Keratinocyte (primary cell): Measurements from ENCODE around the gene NUP107. TPM values are rescaled to one million over a fixed set of nuclear protein-coding genes. Genes with fewer than 3 reads are reported as not detected.

Experiments used
- DNase-seq: peaks from one replicate; pipeline ENCODE4 v3.0.0-alpha.2; 2011; ENCODE audit warnings: low read depth, missing footprints, low spot score
- FAIRE-seq: peaks from 2 replicates; lab custom pipeline; 2011; peaks lifted over from hg19 to GRCh38; lab: Jason Lieb, UNC
- H2AFZ ChIP-seq: 2 replicates; pipeline ENCODE4 v1.6.0; 2012; ENCODE audit warnings: low read length, control low read depth, inconsistent platforms; ENCODE audit not compliant: control insufficient read depth
- H3K27ac ChIP-seq: 2 replicates; pipeline ENCODE4 v1.5.1; 2011; ENCODE audit warnings: low read length; ENCODE audit not compliant: control insufficient read depth, insufficient read depth
- H3K27me3 ChIP-seq: 3 replicates; pipeline ENCODE4 v1.6.0; 2011; ENCODE audit warnings: low read length; ENCODE audit not compliant: control insufficient read depth, insufficient read depth; ENCODE audit errors: extremely low read depth
- H3K36me3 ChIP-seq, 2 experiments: 2 replicates in 1 of 2; 3 replicates in 1 of 2; pipeline ENCODE4 v1.5.1; 2011; ENCODE audit warnings: low read length in 2 of 2, mild to moderate bottlenecking in 1 of 2; ENCODE audit not compliant: control insufficient read depth in 2 of 2, insufficient read depth in 2 of 2; ENCODE audit errors: extremely low read depth in 1 of 2
- H3K4me1 ChIP-seq: 3 replicates; pipeline ENCODE4 v1.5.1; 2011; ENCODE audit warnings: low read length; ENCODE audit not compliant: control insufficient read depth, insufficient read depth; ENCODE audit errors: extremely low read depth
- H3K4me2 ChIP-seq: 3 replicates; pipeline ENCODE4 v1.6.0; 2011; ENCODE audit warnings: low read depth, low read length; ENCODE audit not compliant: control insufficient read depth, insufficient read depth; ENCODE audit errors: extremely low read depth
- H3K4me3 ChIP-seq, 3 experiments: fragments of 200-600 bp in 1 of 3; sonication (generic) in 1 of 3; 2 replicates in 2 of 3; 3 replicates in 1 of 3; pipeline ENCODE4 v1.5.1; 2011 to 2016; ENCODE audit warnings: low read length in 3 of 3, mild to moderate bottlenecking in 3 of 3, control low read depth in 2 of 3, inconsistent platforms in 1 of 3, low read depth in 1 of 3, mixed read lengths in 1 of 3, mixed run types in 1 of 3, moderate library complexity in 1 of 3; ENCODE audit not compliant: control insufficient read depth in 2 of 3, insufficient read depth in 2 of 3; ENCODE audit errors: extremely low read depth in 1 of 3
- H3K79me2 ChIP-seq: 2 replicates; pipeline ENCODE4 v1.6.0; 2012; ENCODE audit warnings: low read length; ENCODE audit not compliant: control insufficient read depth, insufficient read depth
- H3K9ac ChIP-seq: 3 replicates; pipeline ENCODE4 v1.6.0; 2011; ENCODE audit warnings: low read length; ENCODE audit not compliant: control insufficient read depth, insufficient read depth; ENCODE audit errors: extremely low read depth
- H3K9me1 ChIP-seq: 3 replicates; pipeline ENCODE4 v1.6.0; 2011; ENCODE audit warnings: low read length; ENCODE audit not compliant: control insufficient read depth, insufficient read depth; ENCODE audit errors: extremely low read depth
- H3K9me3 ChIP-seq: 2 replicates; pipeline ENCODE4 v1.5.1; 2012; ENCODE audit warnings: low read depth, low read length; ENCODE audit not compliant: control insufficient read depth
- H4K20me1 ChIP-seq: 3 replicates; pipeline ENCODE4 v1.6.0; 2011; ENCODE audit warnings: low read length; ENCODE audit not compliant: control insufficient read depth, insufficient read depth; ENCODE audit errors: extremely low read depth
- EZH2 ChIP-seq: IDR thresholded peaks from one replicate; pipeline ENCODE4 v1.6.1; 2012; ENCODE audit warnings: inconsistent platforms, mild to moderate bottlenecking, low read length, moderate library complexity
- dilution Hi-C: fragments of 300-500 bp; cut with MboI; formaldehyde crosslinking; loops from one replicate; pipeline ENCODE4 v1.7.0; 2020; ENCODE audit warnings: low sequenced_read_pairs; ENCODE audit not compliant: extremely low pct_ligation_motif_present
- polyA plus RNA-seq, 5 experiments: library from polyadenylated mRNA; depleted of rRNA in 3 of 5; stranded (reverse) in 3 of 5; stranded (forward) in 1 of 5; unstranded in 1 of 5; fragments of >200 nt; gene quantifications; 1 replicate in 1 of 5; 2 replicates in 3 of 5; 3 replicates in 1 of 5; pipeline versions ENCODE4 v1.2.1 to v1.2.3, GENCODE V29; 2011 to 2012; ENCODE audit warnings: missing spikeins in 2 of 5, low read depth in 1 of 5, low replicate concordance in 1 of 5
- TF ChIP-seq, protein P1 (sequence below), 3 experiments: IDR thresholded peaks in 1 of 3; conservative IDR thresholded peaks in 1 of 3; optimal IDR thresholded peaks in 1 of 3; 2 replicates in 2 of 3; 3 replicates in 1 of 3; pipeline versions ENCODE3 to v1.5.1; 2011; ENCODE audit warnings: low read length in 3 of 3, mild to moderate bottlenecking in 3 of 3, moderate library complexity in 2 of 3, control low read depth in 1 of 3, inconsistent platforms in 1 of 3; ENCODE audit not compliant: insufficient read depth in 2 of 3; ENCODE audit errors: extremely low read depth in 1 of 3

Gene NUP107
- polyA plus RNA-seq, 1 donor (not counting 4 experiments of a cell fraction or from before 2014, with no cell fraction given) = 71.7 TPM

DNA sequence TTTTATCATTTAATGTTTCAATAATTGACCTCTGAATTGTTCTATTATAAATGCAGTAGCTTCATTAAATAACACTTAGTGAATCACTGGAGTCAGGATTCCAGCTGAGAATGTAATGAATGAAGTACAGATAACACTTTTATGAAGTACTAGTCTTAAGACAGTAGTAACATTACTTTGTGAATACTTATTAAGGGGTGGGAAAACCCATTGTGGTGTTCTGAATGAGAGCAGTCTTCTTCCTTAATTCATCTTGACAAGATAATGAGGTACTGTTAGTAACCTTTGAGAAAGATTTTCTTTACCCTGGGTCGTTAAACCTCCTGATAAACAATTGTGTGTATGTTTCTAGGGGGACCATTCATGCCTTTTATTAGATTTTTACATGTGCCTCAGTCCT lies 12.7 kb downstream of the NUP107 start:
- no peak overlapping the region for H3K4me2 ChIP-seq
- DNase-seq (no peak), FAIRE-seq (no peak)
- no peaks in the 10 kb centered on the region for H3K27me3 ChIP-seq
- no peak overlapping the region for H3K9ac ChIP-seq
- H3K9me1 ChIP-seq = no peaks in the 10 kb centered on the region
- no peak overlapping the region for H2AFZ ChIP-seq
- no peak overlapping the region for H3K4me3 ChIP-seq
- no peaks in the 10 kb centered on the region for H3K4me1 ChIP-seq
- peaks cover 6 to 8% of the 10 kb centered on the region in 2 experiments for H3K36me3 ChIP-seq
- H3K79me2 ChIP-seq = no peaks in the 10 kb centered on the region
- H4K20me1 ChIP-seq = no peaks in the 10 kb centered on the region
- H3K27ac ChIP-seq = no peak overlapping the region
- dilution Hi-C loops = no loop called here
- TF ChIP-seq, protein P1, sequence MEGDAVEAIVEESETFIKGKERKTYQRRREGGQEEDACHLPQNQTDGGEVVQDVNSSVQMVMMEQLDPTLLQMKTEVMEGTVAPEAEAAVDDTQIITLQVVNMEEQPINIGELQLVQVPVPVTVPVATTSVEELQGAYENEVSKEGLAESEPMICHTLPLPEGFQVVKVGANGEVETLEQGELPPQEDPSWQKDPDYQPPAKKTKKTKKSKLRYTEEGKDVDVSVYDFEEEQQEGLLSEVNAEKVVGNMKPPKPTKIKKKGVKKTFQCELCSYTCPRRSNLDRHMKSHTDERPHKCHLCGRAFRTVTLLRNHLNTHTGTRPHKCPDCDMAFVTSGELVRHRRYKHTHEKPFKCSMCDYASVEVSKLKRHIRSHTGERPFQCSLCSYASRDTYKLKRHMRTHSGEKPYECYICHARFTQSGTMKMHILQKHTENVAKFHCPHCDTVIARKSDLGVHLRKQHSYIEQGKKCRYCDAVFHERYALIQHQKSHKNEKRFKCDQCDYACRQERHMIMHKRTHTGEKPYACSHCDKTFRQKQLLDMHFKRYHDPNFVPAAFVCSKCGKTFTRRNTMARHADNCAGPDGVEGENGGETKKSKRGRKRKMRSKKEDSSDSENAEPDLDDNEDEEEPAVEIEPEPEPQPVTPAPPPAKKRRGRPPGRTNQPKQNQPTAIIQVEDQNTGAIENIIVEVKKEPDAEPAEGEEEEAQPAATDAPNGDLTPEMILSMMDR (optimal IDR thresholded peaks at IDR 0.05 in 1 of 3, IDR thresholded peaks at IDR 0.05 in 1 of 3, conservative IDR thresholded peaks at IDR 0.05 in 1 of 3; ENCODE audit: extremely low read depth in 1 of 3, insufficient read depth in 2 of 3, low read length in 3 of 3) = no peak
- no peak for TF ChIP-seq EZH2
- H3K9me3 ChIP-seq = no peaks in the 10 kb centered on the region

DNA sequence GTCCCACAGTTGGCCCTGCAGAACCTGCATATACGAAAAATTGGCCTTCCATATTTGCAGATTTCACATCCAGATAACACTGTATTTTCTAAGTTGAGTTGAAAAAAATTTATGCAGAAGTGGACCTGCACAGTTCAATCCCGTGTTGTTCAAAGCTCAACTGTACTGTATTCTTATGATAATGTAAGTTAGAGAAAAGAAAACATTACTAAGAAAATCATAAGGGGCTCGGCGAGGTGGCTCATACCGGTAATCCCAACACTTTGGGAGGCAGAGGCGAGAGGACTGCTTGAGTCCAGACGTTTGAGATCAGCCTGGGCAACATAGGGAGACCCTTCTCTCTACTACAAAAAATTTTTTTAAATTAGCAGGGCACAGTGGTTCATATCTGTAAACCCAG lies 41.0 kb downstream of the NUP107 start:
- H3K4me3 ChIP-seq = no peak overlapping the region
- TF ChIP-seq, protein P1 (optimal IDR thresholded peaks at IDR 0.05 in 1 of 3, IDR thresholded peaks at IDR 0.05 in 1 of 3, conservative IDR thresholded peaks at IDR 0.05 in 1 of 3; ENCODE audit: extremely low read depth in 1 of 3, insufficient read depth in 2 of 3, low read length in 3 of 3) = no peak
- no peak for TF ChIP-seq EZH2
- no peak overlapping the region for H3K27ac ChIP-seq
- no peak for DNase-seq
- H3K9ac ChIP-seq = no peak overlapping the region
- dilution Hi-C loops = no loop called here
- H4K20me1 ChIP-seq = no peaks in the 10 kb centered on the region
- peaks cover 10% of the 10 kb centered on the region in 2 experiments for H3K36me3 ChIP-seq
- H3K9me3 ChIP-seq = no peaks in the 10 kb centered on the region
- no peak overlapping the region for H3K4me2 ChIP-seq
- H3K27me3 ChIP-seq = no peaks in the 10 kb centered on the region
- H3K9me1 ChIP-seq = no peaks in the 10 kb centered on the region
- no peak overlapping the region for H2AFZ ChIP-seq
- no peaks in the 10 kb centered on the region for H3K79me2 ChIP-seq
- no peaks in the 10 kb centered on the region for H3K4me1 ChIP-seq
- FAIRE-seq = no peak
